ENCODE data around the gene KAT8.

GRCh38 chr16:31134625-31135534 is 17.4 kb downstream of the KAT8 start:
- no peak for TF ChIP-seq POU6F1 (CRISPR knock-in tag; IDR thresholded peaks at IDR 0.05; ENCODE audit: borderline replicate concordance, low read depth)
- TF ChIP-seq ZFP3 (CRISPR knock-in tag; IDR thresholded peaks at IDR 0.05): no peak
- TF ChIP-seq ZNF8 (CRISPR knock-in tag; IDR thresholded peaks at IDR 0.05): no peak
- TF ChIP-seq TCF4 (CRISPR knock-in tag; IDR thresholded peaks at IDR 0.05; ENCODE audit: borderline replicate concordance): no peak
- no peak for TF ChIP-seq PATZ1 (CRISPR knock-in tag; IDR thresholded peaks at IDR 0.05; ENCODE audit: borderline replicate concordance)
- no peak for TF ChIP-seq CREB5 (CRISPR knock-in tag; IDR thresholded peaks at IDR 0.05; ENCODE audit: low read depth)
- TF ChIP-seq GLIS3 (CRISPR knock-in tag; IDR thresholded peaks at IDR 0.05): no peak
- no peak for TF ChIP-seq CSDC2 (CRISPR knock-in tag; IDR thresholded peaks at IDR 0.05)
- no peak for TF ChIP-seq TSHZ2 (CRISPR knock-in tag; IDR thresholded peaks at IDR 0.05)
- no peak for TF ChIP-seq ZC3H10 (CRISPR knock-in tag; IDR thresholded peaks at IDR 0.05)
- TF ChIP-seq OSR1 (CRISPR knock-in tag; IDR thresholded peaks at IDR 0.05): no peak
- no peak for TF ChIP-seq ISL1 (CRISPR knock-in tag; IDR thresholded peaks at IDR 0.05)
- TF ChIP-seq ZFP30 (CRISPR knock-in tag; IDR thresholded peaks at IDR 0.05): no peak
- TF ChIP-seq BACH2 (CRISPR knock-in tag; IDR thresholded peaks at IDR 0.05; ENCODE audit: borderline replicate concordance): no peak
